HG03342 (cell line): Measurements from ENCODE around the gene SLC29A3.
"Not testable (repeated sequence)": the region's sequence is repeated elsewhere in the genome, so short reads cannot be mapped to it uniquely, and the experiment has no call there.

Experiments
- ATAC-seq: cut with Tn5 transposase; IDR thresholded peaks from one replicate; pipeline ENCODE4 v1.9.1; 2021; ENCODE audit warnings: mild to moderate bottlenecking, moderate library complexity; ENCODE audit not compliant: unreplicated experiment

SLC29A3 gene

DNA sequence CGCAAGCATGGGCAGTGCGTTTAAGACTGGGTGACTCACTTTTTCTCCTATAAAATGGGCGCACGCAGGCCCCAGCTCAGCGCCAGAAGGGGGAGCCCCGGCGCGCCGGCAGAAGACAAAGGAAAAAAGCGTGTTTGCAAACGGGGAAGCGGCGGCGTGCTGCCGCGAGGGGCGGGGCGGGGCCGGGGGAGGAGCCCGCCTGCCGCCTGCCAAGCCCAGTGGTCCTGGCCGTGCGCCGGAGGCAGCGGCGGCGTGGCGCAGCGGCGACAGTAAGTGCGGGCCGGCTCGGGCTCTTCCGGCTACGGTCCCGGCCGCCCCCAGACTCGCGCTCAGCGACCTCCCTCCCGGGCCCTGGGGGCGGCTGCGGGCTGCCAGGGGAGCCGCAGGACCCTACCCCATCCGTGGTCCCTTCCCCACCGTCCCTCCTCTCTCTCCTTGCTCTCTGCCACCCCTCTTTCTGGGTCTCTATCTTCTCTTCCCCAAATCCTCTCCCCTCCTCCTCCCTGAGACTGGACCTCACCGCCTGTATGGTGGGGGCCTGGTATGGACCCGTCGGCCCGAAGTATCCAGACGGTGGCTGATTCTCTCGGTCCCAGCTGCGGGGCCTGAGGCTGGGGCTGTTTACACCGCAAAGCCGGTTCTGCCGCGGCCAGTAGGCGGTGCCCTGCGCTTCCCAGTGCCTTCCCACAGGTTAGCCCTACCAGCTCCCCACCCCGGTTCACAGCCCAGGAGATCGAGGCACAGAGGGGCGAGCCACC is at the start of gene SLC29A3:
SLC29A3 (plus strand) TSS at position 218 of the 758 bp plus-strand sequence; CDS start at position 269, 51 bp downstream.
- peak; percentile 60 for ATAC-seq

DNA sequence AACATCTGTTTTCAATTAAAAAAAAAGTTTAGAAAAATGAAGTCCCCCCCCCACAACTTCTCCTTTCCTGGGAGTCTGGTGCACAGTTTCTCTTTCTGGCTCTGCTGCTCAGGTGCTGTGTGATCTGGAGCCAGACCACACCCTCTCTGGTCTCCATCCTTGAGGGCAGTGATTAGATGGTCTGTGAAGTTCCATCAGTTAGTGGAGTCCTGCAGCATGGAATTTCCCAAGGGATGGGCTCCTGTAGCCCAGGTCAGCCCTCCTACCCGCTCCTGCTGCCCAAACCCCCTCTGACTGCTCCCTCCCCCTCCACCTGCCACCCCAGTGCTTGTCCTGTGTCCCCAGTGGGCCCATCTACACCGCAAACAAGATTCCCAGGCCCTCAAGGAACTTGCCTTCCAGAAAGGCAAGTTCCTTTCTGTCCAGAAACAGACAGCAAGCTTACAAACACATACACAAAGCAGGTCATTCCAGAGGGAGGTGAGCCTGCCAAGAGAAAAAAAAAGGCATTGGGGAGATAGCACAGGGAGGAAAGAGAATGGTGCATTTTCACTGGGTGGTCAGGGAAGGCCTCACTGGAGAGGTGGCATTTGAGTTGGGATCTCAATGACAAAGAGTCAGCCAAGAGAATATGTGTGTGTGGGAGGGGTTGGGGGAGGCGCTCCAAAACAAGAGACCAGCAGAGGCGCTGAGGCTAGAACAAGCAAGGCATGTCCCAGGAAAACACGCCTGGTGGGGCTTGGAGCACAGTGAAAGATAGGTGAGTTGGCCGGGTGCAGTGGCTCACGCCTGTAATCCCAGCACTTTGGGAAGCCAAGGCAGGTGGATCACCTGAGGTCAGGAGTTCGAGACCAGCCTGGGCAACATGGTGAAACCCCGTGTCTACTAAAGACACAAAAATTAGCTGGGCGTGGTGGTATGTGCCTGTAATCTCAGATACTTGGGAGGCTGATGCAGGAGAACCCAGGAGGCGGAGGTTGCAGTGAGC is 49.5 kb upstream of the SLC29A3 start:
- no peak for ATAC-seq

DNA sequence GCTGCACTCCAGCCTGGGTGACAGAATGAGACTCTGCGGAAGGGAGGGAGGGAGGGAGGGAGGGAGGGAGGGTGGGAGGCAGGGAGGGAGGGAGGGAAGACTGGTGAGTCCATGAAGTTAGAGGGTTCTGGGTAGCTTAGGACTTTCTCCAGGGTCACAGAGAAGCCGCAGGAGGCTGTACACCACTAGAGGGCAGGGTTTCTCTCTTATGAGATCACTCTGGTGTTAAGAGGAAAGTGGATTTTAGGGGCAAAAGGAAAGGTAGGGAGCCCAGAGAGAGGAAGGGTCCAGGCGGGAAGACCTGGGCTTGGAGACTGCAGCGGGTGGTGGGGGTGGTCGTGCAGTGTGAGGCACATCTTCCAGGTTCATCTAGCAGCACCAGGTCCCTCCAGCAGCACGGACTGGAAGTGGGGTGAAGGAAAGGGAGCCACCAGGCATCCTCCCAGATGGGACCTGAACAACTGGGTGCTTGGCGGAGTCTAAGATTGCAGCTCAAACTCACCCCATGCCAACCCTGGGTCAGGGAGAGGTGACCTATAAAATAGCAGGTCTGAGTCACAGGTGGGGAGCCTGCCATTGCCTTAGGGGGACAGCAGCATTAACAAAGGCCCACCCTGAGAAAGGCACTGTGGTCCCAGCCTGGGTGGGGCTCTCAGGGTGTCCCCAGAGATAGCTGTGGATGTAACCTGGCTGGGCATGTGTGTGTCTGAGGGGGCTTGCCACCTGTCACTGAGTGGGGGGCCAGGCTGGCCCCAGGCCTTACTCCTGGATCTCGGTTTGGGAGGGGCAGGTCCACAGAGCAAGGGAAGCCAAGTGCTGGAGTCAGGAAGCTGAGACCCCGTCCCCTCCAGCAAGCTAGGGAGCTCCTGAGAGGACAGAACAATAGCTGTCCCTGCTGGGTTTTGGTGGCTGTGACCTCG is 48.5 kb upstream of the SLC29A3 start:
- ATAC-seq, result no peak

DNA sequence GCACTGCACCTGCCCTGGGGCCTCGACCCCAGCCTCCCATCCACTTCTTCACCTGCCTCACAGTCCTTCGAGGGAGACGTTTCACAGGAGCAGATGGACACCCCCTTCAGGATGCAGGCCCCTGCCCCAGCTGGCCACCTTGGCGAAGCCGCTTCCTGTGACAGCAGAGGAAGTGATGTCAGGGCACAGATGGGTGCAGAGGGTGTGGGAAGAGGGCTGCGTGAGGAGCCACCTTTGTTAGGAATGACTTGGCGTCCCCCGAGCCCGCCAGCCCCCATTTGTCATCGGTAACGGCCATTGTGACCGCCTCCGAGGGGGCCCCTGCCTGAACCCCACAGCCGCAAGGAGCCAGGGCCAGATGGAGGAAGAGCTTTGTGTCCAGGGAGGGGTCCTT is 47.4 kb upstream of the SLC29A3 start:
- no peak for ATAC-seq

DNA sequence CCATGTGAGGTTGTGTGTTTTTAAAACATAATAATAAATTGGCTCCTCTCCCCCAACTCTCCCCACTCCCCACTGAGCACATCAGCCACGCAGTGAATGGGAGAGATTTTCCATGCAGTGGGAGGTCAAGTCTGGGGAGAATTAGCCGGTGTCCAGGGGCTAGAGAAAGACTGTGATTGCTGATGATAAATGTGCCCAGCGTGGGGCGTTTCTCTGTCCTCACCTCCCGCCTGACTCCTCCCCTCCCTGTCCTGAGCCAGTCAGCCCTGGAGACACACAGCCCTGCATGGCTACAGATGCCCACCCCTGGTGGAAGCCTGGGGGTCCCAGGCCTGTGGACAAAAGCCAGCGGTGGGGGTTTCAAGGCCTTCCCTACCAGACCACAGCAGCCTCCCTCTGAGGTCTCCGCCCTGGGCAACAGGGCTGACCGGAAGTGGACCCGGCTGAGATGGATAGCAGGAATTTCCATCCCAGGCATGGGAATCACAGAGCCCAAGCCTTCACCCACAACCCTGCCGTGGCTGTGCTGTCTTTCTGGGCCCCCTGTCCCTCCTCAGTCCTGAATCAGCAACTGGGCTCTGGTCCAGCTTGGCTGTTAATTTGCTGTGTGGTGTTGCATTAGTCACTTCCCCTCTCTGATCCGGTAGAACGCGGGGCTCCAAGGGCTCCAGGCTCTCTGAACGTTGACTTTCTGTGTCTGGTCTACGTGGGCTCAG is 46.8 kb upstream of the SLC29A3 start:
- ATAC-seq, result no peak

DNA sequence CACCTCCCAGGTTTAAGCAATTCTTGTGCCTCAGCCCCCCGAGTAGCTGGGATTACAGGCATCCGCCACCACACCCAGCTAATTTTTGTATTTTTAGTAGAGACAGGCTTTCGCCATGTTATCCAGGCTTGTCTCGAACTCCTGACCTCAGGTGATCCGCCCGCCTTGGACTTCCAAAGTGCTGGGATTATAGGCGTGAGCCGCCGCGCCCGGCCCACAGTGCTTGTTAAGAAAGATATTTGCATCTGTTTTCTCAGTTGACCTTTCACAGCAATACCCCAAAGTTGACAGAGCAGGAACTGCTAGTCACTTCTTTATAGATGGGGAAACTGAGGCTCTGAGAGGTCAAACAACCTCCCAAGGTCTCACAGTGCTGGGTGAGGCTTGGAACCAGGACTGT is 46.1 kb upstream of the SLC29A3 start:
- ATAC-seq, result not testable (repeated sequence)

DNA sequence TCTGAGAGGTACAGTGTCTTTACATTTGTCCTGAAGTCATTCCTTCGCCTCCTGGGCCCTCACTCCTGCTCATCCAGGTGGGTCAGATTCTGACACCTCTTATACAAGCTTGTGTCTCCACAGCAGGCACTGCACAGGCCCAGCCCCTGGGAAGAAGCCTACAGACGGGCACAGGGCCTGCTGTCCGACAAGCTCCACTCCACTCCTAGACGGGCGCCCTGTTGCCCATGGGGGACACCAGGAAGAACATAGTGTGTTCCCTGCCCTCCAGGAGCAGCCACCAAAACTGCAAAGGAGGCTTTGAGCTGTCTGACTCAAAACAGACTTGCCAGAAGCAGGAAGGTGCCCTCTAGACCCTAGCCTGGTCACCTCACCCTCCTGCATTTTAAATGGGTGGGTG is 45.6 kb upstream of the SLC29A3 start:
- ATAC-seq, result no peak

DNA sequence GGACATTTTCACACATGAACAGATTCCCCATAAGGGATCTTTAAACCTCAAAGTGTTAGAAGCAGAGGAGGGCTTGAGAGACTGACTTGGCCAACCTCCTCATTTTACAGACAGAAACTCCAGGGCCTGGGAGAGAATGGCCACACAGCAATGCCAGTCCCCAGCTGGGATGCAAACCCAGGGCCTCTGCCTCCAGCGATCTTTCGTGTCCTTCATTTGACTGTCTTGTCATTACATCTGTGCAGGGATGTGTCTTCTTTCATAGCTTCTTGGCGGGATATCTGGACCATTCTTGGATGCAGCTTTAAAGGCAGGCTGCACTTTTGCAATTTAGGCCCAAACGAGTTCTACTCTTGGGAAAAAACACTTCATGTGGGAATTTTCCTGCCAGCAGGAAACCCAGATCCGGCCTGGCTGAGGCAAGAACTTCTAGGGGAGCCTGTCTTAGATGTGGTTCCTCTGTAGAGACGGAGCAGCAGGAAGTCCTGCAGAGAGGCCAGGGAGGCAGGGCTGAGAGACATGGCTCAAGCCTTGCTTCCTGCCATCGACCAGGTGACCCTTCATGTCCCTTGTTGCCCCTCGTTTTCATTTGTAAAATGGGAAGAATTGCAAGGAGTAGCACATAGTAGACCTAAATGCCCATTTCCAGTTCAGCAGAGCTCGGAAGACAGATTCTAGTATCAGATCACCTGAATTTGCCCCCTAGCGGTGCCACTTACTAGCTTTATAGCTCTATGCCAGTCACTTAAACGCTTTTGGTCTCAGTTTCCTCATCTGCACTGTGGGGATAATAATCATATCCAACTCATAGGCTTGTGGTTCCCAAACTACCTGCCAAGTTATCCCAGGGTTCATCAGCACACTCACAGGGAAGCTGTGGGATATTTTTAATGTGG is 43.9 kb upstream of the SLC29A3 start:
- ATAC-seq, result no peak

DNA sequence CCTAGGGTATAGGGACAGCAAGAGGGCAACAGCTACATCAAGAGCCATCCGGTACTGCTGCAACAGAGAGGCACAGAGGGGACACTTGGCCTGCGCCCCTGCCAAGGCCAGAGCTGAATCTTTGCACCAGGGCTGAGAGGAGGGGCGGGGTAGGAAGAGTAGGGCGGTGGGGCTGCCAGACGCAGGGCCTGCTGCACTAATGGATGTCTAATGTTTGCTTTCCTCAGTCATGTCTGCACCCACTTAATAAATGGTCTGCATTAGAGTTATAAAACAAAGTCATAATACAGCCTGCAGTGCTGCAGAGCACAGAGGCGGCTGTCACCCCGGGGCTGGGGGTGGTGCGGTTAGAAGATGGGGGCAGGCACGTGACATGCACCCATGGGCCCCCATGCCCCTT is 42.2 kb upstream of the SLC29A3 start:
- no peak for ATAC-seq

DNA sequence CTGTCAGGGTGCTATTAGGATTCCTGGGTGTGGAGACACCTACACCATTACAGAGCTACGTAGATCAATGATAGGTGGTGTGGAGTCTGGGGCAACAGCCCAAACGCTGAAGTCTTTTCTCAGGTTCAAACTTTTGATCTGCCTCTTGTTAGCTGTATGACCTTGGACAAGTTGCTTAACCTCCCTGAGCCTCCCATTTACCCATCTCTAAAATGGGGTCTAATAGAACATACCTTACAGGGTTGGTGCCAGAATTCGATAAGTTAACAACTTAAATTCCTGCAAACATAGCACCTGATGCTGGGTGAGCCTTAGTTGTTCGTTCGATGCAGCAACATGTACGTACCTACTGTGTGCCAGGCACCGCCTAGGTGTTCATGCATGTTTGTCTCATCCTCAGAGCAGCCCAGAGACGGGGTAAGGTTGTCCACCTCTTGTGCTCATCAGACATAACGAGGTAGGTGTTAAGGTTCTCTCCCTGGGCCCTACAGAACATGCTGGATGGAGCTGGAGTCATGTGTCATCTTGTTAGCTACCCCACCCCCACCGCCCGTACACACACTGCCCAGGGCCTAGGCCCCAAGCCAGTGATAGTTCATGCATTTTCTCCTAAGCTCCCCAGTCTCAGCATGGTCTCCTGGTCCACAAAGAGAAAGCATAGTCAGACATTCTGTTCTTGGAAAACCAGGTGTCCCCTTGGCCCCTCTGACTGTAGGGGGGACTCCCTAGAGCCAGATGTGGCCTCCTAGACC is 41.0 kb upstream of the SLC29A3 start:
- ATAC-seq, result no peak

DNA sequence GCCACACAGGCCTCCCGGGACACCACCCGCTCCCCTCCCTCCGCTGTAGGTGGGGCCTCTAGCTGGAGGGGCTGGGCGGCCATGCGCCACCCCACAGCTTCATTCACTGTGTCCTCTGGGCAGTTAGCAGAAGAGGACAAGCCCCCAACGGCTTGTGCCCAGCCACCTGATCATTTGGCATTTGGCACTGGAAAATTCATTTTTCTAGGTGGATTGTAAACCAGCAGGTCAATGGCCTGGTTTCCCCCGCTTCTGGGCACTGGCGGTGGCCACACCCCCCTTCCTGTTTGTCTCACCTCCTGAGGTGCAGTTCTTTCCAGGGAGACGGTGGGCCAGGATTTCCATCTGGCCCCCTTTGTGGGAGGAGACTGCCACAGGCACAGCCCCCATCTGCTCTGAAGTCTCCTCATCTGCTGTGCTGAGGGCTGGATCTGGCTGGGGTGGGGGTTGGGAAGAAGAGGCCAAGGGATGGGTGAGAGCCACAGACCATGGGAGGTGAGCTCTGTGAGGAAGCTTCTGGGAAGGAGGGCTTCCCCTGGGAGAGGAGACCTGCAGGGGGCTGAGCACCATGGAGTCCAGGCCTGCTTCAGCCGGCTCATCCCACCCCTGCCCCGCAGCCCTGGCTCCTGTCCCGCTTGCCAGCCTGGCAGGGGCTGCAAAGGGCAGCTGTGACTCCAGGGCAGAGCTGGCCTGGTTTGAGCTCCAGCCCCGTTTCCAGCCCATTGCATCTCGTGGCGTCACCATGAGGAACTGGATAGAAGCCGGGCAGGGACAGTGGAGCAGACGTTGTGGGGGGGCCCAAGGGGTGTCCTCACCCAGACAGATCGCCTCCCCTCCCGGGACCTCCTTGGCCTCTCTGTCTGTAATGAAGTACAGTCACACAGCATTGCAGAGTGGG is 40.1 kb upstream of the SLC29A3 start:
- ATAC-seq, result no peak

DNA sequence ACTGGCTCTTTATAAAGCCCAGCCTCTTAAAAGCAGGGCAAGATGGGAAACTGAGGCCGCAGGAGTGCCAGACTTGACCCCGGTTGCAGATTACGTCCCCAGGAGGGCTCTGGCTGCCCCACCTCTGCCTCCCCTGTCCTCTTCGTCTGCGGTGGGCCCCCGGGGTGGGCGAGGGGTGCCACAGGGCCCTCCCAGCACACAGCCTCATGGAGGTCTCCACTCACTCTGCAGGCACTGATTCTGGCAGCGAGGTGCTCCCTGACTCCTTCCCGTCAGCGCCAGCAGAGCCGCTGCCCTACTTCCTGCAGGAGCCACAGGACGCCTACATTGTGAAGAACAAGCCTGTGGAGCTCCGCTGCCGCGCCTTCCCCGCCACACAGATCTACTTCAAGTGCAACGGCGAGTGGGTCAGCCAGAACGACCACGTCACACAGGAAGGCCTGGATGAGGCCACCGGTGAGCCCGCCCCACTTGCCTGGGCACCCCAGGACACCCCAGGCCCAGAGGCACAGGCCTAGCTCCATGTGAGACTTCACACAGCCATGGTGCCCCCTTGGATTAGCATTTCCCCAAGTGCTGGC is 39.4 kb upstream of the SLC29A3 start:
- no peak for ATAC-seq

DNA sequence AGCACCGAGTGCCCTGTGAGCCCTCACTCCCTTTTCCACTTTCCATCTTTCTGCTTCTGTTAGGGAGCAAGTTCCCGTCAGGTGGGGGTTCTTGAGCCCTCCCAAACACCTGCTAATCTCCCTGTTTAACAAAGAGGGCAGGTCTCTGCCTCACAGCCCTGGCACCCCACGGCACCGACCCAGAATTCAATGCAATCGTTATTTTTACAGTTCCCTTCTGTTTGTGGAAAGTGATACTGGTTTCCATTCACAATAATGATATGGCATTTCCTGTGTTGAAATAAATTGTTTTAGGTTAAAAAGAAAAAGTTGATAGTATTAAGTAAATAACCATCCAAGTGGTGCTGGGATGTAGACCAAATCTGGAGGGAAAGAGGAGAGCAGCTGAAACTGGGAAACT is 38.8 kb upstream of the SLC29A3 start:
- ATAC-seq, result no peak

DNA sequence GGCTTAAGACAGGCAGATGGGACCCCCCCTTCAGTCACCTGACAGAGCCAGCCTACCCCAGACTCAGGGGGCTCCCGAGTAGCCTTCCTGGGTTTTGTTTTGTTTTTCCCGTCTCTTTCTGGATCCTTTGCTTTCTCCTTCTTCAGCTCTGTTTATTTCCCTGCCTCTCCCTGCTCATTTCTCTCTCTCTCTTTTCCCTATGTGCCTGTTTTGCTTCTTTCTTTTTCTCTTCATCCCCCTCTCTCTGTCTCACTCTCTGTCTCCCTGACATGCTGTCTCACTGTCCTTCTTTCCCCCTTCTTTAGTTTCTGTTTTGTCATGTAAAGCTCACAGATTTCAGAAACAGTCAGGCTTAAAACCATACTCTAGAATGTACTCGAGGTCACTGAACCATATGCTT is 38.2 kb upstream of the SLC29A3 start:
- no peak for ATAC-seq

DNA sequence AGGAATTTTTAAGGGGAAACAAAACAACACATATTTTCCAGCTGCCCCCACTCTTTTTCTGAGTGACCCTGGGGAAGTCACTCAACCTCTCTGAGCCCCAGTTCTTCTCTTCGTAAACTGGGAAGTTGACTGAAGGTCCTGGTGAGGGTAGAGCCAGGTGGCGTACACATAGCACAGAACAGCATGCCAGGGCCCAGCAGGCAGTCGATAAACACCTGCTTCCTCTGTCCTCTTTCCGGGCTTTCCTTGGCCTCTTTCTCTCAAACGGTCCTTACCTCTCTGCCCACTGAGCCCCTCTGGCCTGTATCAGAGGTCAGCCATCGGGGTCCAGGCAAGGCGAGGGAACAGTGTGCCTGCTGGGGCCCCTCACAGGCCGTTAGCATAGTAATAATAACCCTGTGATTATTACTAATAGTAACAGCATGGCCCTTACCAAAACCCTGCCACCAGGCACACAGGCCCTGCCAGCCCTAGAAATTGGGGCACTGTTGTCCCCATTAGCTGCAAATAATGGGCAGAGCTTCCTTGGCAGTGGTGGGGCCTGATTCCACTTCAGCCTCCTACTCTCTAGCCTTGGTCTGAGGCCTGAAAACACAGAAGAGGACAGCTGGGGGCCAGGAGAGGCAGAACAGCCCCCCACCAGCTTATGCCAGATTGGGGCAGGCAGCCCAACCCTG is 37.3 kb upstream of the SLC29A3 start:
- ATAC-seq, result no peak

DNA sequence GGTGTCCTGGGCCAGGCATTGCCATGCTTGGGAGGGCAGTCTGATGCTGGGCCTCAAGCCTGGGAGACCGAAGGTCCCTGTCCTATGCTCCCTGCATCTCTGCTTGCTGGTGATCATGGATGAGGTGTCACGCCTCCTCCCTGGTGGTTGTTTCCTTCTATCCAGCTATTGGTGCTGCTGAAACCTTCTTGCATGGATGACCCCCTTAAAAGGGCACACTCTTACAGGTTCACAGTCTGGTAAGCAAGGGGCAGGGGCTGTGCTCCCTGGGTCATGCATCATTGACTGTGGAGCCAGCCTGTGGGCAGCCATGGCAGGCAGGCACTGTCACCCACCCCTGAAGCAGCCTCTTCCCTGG is 36.8 kb upstream of the SLC29A3 start:
- ATAC-seq, result no peak

DNA sequence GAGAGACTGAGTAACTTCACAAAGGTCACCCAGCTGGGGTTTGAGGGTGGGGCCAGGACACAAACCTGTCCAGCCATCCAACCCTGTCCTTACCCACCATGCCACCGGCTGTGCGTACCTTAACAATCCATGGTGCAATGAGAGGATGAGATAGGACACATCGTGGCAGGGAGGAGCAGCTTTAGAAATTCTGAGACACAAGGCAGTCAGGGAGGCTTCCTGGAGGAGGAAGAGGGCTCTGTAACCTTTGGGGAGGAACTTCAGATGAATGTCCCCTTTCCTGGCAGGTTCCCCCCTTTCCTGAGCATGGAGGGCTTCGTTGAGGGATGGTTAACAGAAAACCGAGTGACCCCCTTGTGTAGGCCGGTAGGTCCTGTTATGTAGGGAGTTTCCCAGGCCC is 35.6 kb upstream of the SLC29A3 start:
- ATAC-seq, result no peak
